Endothelial cell of umbilical vein (primary cell): Measurements from ENCODE around the gene ZNF407. TPM values are rescaled to one million over a fixed set of nuclear protein-coding genes. Genes with fewer than 3 reads are reported as not detected.

ENCODE experiments used
- BruUV-seq: library from RNA; stranded (reverse); fragments of 400-500 nt; replicated peaks from 2 replicates; lab custom pipeline; 2021; lab: Mats Ljungman, UMichigan
- CTCF ChIA-PET: fragments of 300-600, 350-600 bp; sonication (Branson Sonifier 250); formaldehyde crosslinking; loops from one replicate; lab custom pipeline; 2021; ENCODE audit warnings: antibody characterized with exemption, inconsistent platforms; lab: Charles Lee
- POLR2A ChIA-PET: fragments of 300-600, 350-600 bp; sonication (Branson Sonifier 250); formaldehyde crosslinking; loops from one replicate; lab custom pipeline; 2021; ENCODE audit warnings: antibody characterized with exemption, inconsistent platforms; lab: Charles Lee
- DNase-seq: peaks from one replicate; pipeline ENCODE4 v3.0.0-alpha.2; 2011; ENCODE audit warnings: low read depth, low spot score
- FAIRE-seq: peaks from 2 replicates; lab custom pipeline; 2011; peaks lifted over from hg19 to GRCh38; lab: Jason Lieb, UNC
- H2AFZ ChIP-seq: 2 replicates; pipeline ENCODE4 v1.6.0; 2012; ENCODE audit warnings: low read depth, low read length, control low read depth, inconsistent platforms
- H3K27ac ChIP-seq: 2 replicates; pipeline ENCODE4 v1.5.1; 2011; ENCODE audit warnings: low read depth, mild to moderate bottlenecking, control low read depth, low read length, moderate library complexity; ENCODE audit not compliant: insufficient read depth
- H3K27me3 ChIP-seq, 2 experiments: 2 replicates each; pipeline versions ENCODE4 v1.6.0 to v1.6.1; 2011; ENCODE audit warnings: low read length in 2 of 2, mixed read lengths in 1 of 2; ENCODE audit not compliant: control insufficient read depth in 2 of 2, insufficient read depth in 2 of 2
- H3K36me3 ChIP-seq, 2 experiments: 2 replicates in 1 of 2; 3 replicates in 1 of 2; pipeline ENCODE4 v1.5.1; 2011; ENCODE audit warnings: low read length in 2 of 2, mild to moderate bottlenecking in 1 of 2, moderate library complexity in 1 of 2; ENCODE audit not compliant: control insufficient read depth in 2 of 2, insufficient read depth in 2 of 2; ENCODE audit errors: extremely low read depth in 1 of 2
- H3K4me1 ChIP-seq: 3 replicates; pipeline ENCODE4 v1.5.1; 2011; ENCODE audit warnings: mild to moderate bottlenecking, low read length; ENCODE audit not compliant: control insufficient read depth, insufficient read depth; ENCODE audit errors: extremely low read depth
- H3K4me2 ChIP-seq: 2 replicates; pipeline ENCODE4 v1.6.1; 2011; ENCODE audit warnings: low read length, control low read depth, mixed read lengths; ENCODE audit not compliant: insufficient read depth
- H3K4me3 ChIP-seq, 3 experiments: fragments of 200-600 bp in 1 of 3; sonication (generic), shearing (Covaris generic) in 1 of 3; replicated peaks in 1 of 3; 2 replicates each; pipeline ENCODE4 v1.5.1; 2011 to 2016; ENCODE audit warnings: control low read depth in 3 of 3, low read length in 3 of 3, mild to moderate bottlenecking in 2 of 3, inconsistent platforms in 1 of 3, low read depth in 1 of 3, moderate library complexity in 1 of 3; ENCODE audit not compliant: insufficient read depth in 1 of 3
- H3K79me2 ChIP-seq: 2 replicates; pipeline ENCODE4 v1.6.0; 2012; ENCODE audit warnings: low read length, inconsistent platforms; ENCODE audit not compliant: control insufficient read depth, insufficient read depth
- H3K9ac ChIP-seq: replicated peaks from 2 replicates; pipeline ENCODE3; 2011; ENCODE audit warnings: low read length, control low read depth; ENCODE audit not compliant: insufficient read depth; ENCODE audit errors: extremely low read depth
- H3K9me1 ChIP-seq: replicated peaks from 3 replicates; pipeline ENCODE4 v1.6.0; 2011; ENCODE audit warnings: mild to moderate bottlenecking, low read length; ENCODE audit not compliant: control insufficient read depth, insufficient read depth; ENCODE audit errors: extremely low read depth
- H3K9me3 ChIP-seq: replicated peaks from 2 replicates; pipeline ENCODE4 v1.5.1; 2012; ENCODE audit warnings: low read length, inconsistent platforms; ENCODE audit not compliant: control insufficient read depth, insufficient read depth
- H4K20me1 ChIP-seq: replicated peaks from 2 replicates; pipeline ENCODE3; 2011; ENCODE audit warnings: mild to moderate bottlenecking, low read length; ENCODE audit not compliant: control insufficient read depth, insufficient read depth; ENCODE audit errors: extremely low read depth
- EZH2 ChIP-seq: IDR thresholded peaks from 2 replicates; pipeline ENCODE4 v1.6.1; 2012; ENCODE audit warnings: borderline replicate concordance, low read depth, mild to moderate bottlenecking, moderate library complexity, low read length, inconsistent platforms; ENCODE audit not compliant: severe bottlenecking
- FOS ChIP-seq: IDR thresholded peaks from 2 replicates; pipeline ENCODE4 v1.6.1; 2011; ENCODE audit warnings: mild to moderate bottlenecking, low read length, moderate library complexity, borderline replicate concordance; ENCODE audit not compliant: insufficient read depth
- GATA2 ChIP-seq: IDR thresholded peaks from 2 replicates; pipeline ENCODE4 v1.7.0; 2011; ENCODE audit warnings: low read depth, mild to moderate bottlenecking, moderate library complexity, mixed read lengths, low read length; ENCODE audit not compliant: insufficient read length, insufficient read depth
- JUN ChIP-seq: IDR thresholded peaks from 2 replicates; pipeline ENCODE4 v1.6.1; 2011; ENCODE audit warnings: borderline replicate concordance, low read depth; ENCODE audit not compliant: insufficient read length, insufficient read depth
- MYC ChIP-seq: IDR thresholded peaks from one replicate; pipeline ENCODE4 v1.6.1; 2011; ENCODE audit warnings: mild to moderate bottlenecking, low read depth, low read length
- POLR2A ChIP-seq: IDR thresholded peaks from 2 replicates; pipeline ENCODE4 v1.6.1; 2012; ENCODE audit warnings: low read depth, mild to moderate bottlenecking, control low read depth, low read length
- POLR2AphosphoS5 ChIP-seq: IDR thresholded peaks from 2 replicates; pipeline ENCODE4 v1.6.1; 2012; ENCODE audit warnings: low read depth, mild to moderate bottlenecking, control low read depth, low read length, moderate library complexity; ENCODE audit not compliant: insufficient read depth
- dilution Hi-C: fragments of 300-500 bp; cut with MboI; formaldehyde crosslinking; loops from one replicate; pipeline ENCODE4 v1.15.0; 2019; ENCODE audit warnings: low sequenced_read_pairs; ENCODE audit not compliant: extremely low pct_ligation_motif_present
- intact Hi-C: fragments of 100-400 bp; cut with micrococcal nuclease; formaldehyde crosslinking; loops from one replicate; pipeline ENCODE4 v1.10.0; 2022
- polyA plus RNA-seq, 4 experiments: library from polyadenylated mRNA; depleted of rRNA in 3 of 4; stranded (reverse) in 3 of 4; unstranded in 1 of 4; fragments of >200 nt; gene quantifications; 2 replicates each; pipeline versions ENCODE4 v1.2.1 to v1.2.3, GENCODE V29; 2011 to 2012; ENCODE audit warnings: missing spikeins in 1 of 4
- total RNA-seq: library from RNA; stranded (reverse); gene quantifications from 2 replicates; pipeline ENCODE4 v1.2.3, GENCODE V29; 2021
- TF ChIP-seq, protein P1 (sequence below): IDR thresholded peaks from 2 replicates; pipeline ENCODE4 v1.6.1; 2011; ENCODE audit not compliant: insufficient read depth, insufficient read length
- TF ChIP-seq, protein P2 (sequence below), 2 donors: IDR thresholded peaks; 1 replicate in 1 of 2; 2 replicates in 1 of 2; pipeline ENCODE4 v1.5.1; 2011; ENCODE audit warnings: low read length in 2 of 2, mild to moderate bottlenecking in 2 of 2, moderate library complexity in 2 of 2, control low read depth in 1 of 2, inconsistent platforms in 1 of 2, low read depth in 1 of 2; ENCODE audit not compliant: insufficient read depth in 1 of 2; ENCODE audit errors: extremely low read depth in 1 of 2

The ZNF407 gene
- total and polyA plus RNA-seq, 2 donors (not counting 3 experiments of a cell fraction or from before 2014, with no cell fraction given), result 3.8 to 20.1 TPM

- DNase-seq (no peak), FAIRE-seq (no peak)
- Histone ChIP-seq H3K9me1 (peaks cover 3% of the 10 kb centered on the region), H3K79me2 (peaks cover 7% of the 10 kb centered on the region), H3K9ac (no peak overlapping the region), H3K36me3 (peaks cover 0 to 6% of the 10 kb centered on the region in 2 experiments), H2AFZ (peak overlapping the region; percentile 46), H3K4me2 (peak overlapping the region; percentile 83), H3K9me3 (no peaks in the 10 kb centered on the region), H4K20me1 (no peaks in the 10 kb centered on the region), H3K27me3 (no peaks in the 10 kb centered on the region), H3K27ac (no peak overlapping the region), H3K4me3 (no peak overlapping the region), H3K4me1 (peaks cover 14% of the 10 kb centered on the region)
- POLR2A ChIA-PET, result no interaction called here
- CTCF ChIA-PET, result interaction anchor here (1.0 kb wide), 1 partner anchor 8 kb away, joined by 5 read pairs; no protein-coding TSS in a partner anchor
- dilution Hi-C loops (no loop called here), intact Hi-C loops (no loop called here)
- no peak for TF ChIP-seq FOS
- TF ChIP-seq, protein P1, sequence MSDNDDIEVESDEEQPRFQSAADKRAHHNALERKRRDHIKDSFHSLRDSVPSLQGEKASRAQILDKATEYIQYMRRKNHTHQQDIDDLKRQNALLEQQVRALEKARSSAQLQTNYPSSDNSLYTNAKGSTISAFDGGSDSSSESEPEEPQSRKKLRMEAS, result no peak
- BruUV-seq, result no TSS peak
Measured at GRCh38 chr18:74631212-74631611, 33.5 kb downstream of the ZNF407 start.

GRCh38 chr18:74631623-74632350, 34.1 kb downstream of the ZNF407 start:
- H4K20me1 ChIP-seq, result no peaks in the 10 kb centered on the region
- POLR2A ChIA-PET, result no interaction called here
- no peaks in the 10 kb centered on the region for H3K9me3 ChIP-seq
- H3K27me3 ChIP-seq, result no peaks in the 10 kb centered on the region
- peak overlapping the region; percentile 83 for H3K4me2 ChIP-seq
- H3K79me2 ChIP-seq, result peaks cover 7% of the 10 kb centered on the region
- H3K36me3 ChIP-seq, result peaks cover 0 to 6% of the 10 kb centered on the region in 2 experiments
- H2AFZ ChIP-seq, result peak overlapping the region; percentile 46
- no peak overlapping the region for H3K4me3 ChIP-seq
- TSS peak; percentile 6 for BruUV-seq
- FAIRE-seq (peak; percentile 79), DNase-seq (peak; percentile 61)
- H3K4me1 ChIP-seq, result peaks cover 14% of the 10 kb centered on the region
- CTCF ChIA-PET, result interaction anchor here (0.8 to 1.0 kb wide), 2 partner anchors 9 to 541 kb away, joined by 3 to 5 read pairs; no protein-coding TSS in a partner anchor
- peak overlapping the region; percentile 35 for H3K27ac ChIP-seq
- intact Hi-C loops, result no loop called here
- H3K9me1 ChIP-seq, result peaks cover 3% of the 10 kb centered on the region
- TF ChIP-seq EZH2 (no peak), JUN (no peak), GATA2 (no peak), POLR2AphosphoS5 (no peak), POLR2A (no peak), FOS (no peak), MYC (no peak)
- TF ChIP-seq, protein P1, result no peak
- TF ChIP-seq, protein P2, sequence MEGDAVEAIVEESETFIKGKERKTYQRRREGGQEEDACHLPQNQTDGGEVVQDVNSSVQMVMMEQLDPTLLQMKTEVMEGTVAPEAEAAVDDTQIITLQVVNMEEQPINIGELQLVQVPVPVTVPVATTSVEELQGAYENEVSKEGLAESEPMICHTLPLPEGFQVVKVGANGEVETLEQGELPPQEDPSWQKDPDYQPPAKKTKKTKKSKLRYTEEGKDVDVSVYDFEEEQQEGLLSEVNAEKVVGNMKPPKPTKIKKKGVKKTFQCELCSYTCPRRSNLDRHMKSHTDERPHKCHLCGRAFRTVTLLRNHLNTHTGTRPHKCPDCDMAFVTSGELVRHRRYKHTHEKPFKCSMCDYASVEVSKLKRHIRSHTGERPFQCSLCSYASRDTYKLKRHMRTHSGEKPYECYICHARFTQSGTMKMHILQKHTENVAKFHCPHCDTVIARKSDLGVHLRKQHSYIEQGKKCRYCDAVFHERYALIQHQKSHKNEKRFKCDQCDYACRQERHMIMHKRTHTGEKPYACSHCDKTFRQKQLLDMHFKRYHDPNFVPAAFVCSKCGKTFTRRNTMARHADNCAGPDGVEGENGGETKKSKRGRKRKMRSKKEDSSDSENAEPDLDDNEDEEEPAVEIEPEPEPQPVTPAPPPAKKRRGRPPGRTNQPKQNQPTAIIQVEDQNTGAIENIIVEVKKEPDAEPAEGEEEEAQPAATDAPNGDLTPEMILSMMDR (IDR thresholded peaks at IDR 0.05; ENCODE audit: extremely low read depth in 1 of 2, insufficient read depth in 1 of 2, low read depth in 1 of 2, low read length in 2 of 2), result no peak
- dilution Hi-C loops, result no loop called here
- no peak overlapping the region for H3K9ac ChIP-seq
